Right cardiac atrium (tissue), 5 donors: ENCODE data around the gene ANO10. TPM values are rescaled to one million over a fixed set of nuclear protein-coding genes. Genes with fewer than 3 reads are reported as not detected.
A peak's percentile ranks its signal among the peaks of the same experiment; 100 is the strongest.

Experiments used
- ATAC-seq, 2 donors: fragments of 200-7000 bp; cut with Tn5 transposase; one replicate each; pipeline versions ENCODE4 v1.8.0 to v1.9.1; 2020; ENCODE audit warnings: moderate library complexity in 2 of 2, mild to moderate bottlenecking in 1 of 2
- DNase-seq, 3 donors: peaks; one replicate each; pipeline ENCODE4 v3.0.0-alpha.2; 2020
- H3K27ac ChIP-seq: one replicate; pipeline ENCODE4 v1.5.1; 2013; ENCODE audit warnings: mild to moderate bottlenecking, low read length, control low read depth, moderate library complexity
- H3K27me3 ChIP-seq: one replicate; pipeline ENCODE4 v1.6.1; 2013; ENCODE audit not compliant: control insufficient read depth, insufficient read depth
- H3K4me1 ChIP-seq: one replicate; pipeline ENCODE4 v1.6.1; 2013; ENCODE audit warnings: low read length; ENCODE audit not compliant: control insufficient read depth, insufficient read depth
- H3K4me3 ChIP-seq: one replicate; pipeline ENCODE4 v1.5.1; 2013; ENCODE audit warnings: low read length, control low read depth
- H3K9me3 ChIP-seq: one replicate; pipeline ENCODE4 v1.6.1; 2013; ENCODE audit warnings: low read length; ENCODE audit not compliant: control insufficient read depth
- WGBS: extraction: QIAGEN DNeasy Blood & Tissue Kit; methylation state at CpG from one replicate; pipeline ENCODE4 v1.1.7; 2013; 5-methylcytosine and 5-hydroxymethylcytosine counted together
- intact Hi-C, 4 donors: fragments of 100-400 bp; cut with DNase I; formaldehyde crosslinking; loops; one replicate each; pipeline versions ENCODE4 v1.11.0 to v1.14.0; 2022 to 2023
- polyA plus RNA-seq: library from polyadenylated mRNA; stranded (reverse); fragments of 200-250 nt; gene quantifications from one replicate; pipeline ENCODE4 v1.2.3, GENCODE V29; 2013
- total RNA-seq, 4 donors: library from RNA; stranded (reverse); fragmentation: NEBNext Ultra II Directional; extraction: Animal tissue kit (Norgen Biotek cat#: 25700); gene quantifications; one replicate each; pipeline ENCODE4 v1.2.1, GENCODE V29; 2021
- donor health status: healthy with polysubstance abuse.
- donor health status: DM: no; HTN: yes; CAD: no.
- donor health status: DM: no; HTN: no; CAD: no.
- donor health status: DM: no; HTN: yes; CAD: no; lungs with severe emphysema.
- donor health status: DM: yes; HTN: yes; CAD: no.

Gene ANO10
- total and polyA plus RNA-seq, 5 donors: 9.3 to 16.5 (median 15.8) TPM

DNA sequence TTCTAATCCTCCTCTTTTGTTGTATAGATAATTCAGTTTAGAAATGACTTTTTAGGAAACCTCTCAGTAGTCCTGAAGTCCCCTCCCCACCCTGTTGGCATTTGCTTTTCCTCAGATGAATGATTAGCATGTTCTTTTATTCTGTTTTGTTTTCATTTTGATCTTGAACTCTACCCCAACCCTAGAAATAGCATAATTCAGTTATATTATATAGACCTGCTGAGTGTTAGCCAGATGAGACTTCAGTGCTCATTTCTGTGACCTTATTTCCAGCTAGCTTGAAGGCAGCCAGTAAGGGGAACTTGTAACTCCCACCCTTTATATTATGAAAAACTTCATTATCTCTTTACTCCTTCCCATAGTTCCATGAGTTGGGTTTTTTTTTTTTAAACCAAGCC, 294.2 kb downstream of the ANO10 start:
- DNase-seq (no peak), ATAC-seq (peak in 1 of 2 donors; percentile 9)
- intact Hi-C loops: no loop called here
- Histone ChIP-seq H3K4me1 (peaks cover 9% of the 10 kb centered on the region), H3K27me3 (no peaks in the 10 kb centered on the region), H3K27ac (no peak overlapping the region), H3K4me3 (no peak overlapping the region), H3K9me3 (no peaks in the 10 kb centered on the region)

GRCh38 chr3:43326891-43327581, 294.8 kb downstream of the ANO10 start:
- ATAC-seq: peak; percentile 70 to 72
- intact Hi-C loops: no loop called here
- H3K4me1 ChIP-seq: peaks cover 9% of the 10 kb centered on the region
- H3K27me3 ChIP-seq: no peaks in the 10 kb centered on the region
- DNase-seq: no peak
- 23% methylated on average over 3 of the region's 3 CpGs for WGBS
- H3K4me3 ChIP-seq: no peak overlapping the region
- H3K9me3 ChIP-seq: no peaks in the 10 kb centered on the region
- H3K27ac ChIP-seq: no peak overlapping the region

DNA sequence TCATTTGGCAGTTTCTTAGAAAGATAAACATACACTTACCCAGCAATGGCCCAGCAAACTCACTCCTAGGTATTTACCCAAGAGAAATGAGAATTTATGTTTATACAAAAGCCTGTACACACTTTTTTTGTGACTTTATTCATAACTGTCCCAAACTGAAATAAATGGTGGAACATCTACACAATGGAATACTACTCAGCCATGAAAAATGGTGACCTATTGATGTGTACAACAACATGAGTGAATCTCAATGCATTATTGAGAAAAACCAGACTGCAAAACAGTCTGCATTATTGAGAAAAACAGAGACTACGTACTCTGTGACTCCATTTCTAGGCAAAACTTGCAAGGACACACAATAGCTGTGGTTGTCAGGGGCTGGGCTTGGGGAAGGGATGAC, 298.3 kb downstream of the ANO10 start:
- WGBS: 99% methylated on average over 1 of the region's 1 CpG
- Histone ChIP-seq H3K4me3 (no peak overlapping the region), H3K27ac (no peak overlapping the region), H3K9me3 (no peaks in the 10 kb centered on the region), H3K4me1 (peaks cover 12% of the 10 kb centered on the region), H3K27me3 (no peaks in the 10 kb centered on the region)
- DNase-seq (no peak), ATAC-seq (no peak)
- intact Hi-C loops: no loop called here

DNA sequence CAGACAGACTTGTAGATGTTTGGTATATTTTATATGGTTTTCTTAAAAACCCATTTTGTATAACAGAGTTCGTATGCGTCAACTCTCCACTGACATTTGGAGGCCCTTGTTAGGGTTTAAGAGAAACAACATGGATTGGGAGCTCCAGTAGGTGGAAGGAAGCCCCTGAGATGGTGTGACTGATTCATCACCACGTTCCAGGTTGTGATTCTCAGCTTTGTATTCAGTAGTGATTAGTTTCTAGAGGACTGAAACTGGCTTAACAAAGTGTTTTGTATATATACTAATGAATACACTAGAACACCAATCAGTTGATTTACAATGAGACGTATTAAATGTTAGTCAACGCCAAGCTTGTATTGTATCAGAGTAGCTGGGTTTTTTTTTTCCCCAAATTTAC, 301.5 kb downstream of the ANO10 start:
- no peak for DNase-seq
- peaks cover 9% of the 10 kb centered on the region for H3K4me1 ChIP-seq
- intact Hi-C loops: no loop called here
- H3K27me3 ChIP-seq: no peaks in the 10 kb centered on the region
- H3K4me3 ChIP-seq: no peak overlapping the region
- WGBS: 91% methylated on average over 5 of the region's 5 CpGs
- ATAC-seq: no peak
- H3K27ac ChIP-seq: no peak overlapping the region
- no peaks in the 10 kb centered on the region for H3K9me3 ChIP-seq

- no peak for ATAC-seq
- Histone ChIP-seq H3K9me3 (no peaks in the 10 kb centered on the region), H3K4me3 (no peak overlapping the region), H3K27ac (no peak overlapping the region), H3K4me1 (peaks cover 9% of the 10 kb centered on the region), H3K27me3 (no peaks in the 10 kb centered on the region)
- WGBS: 86% methylated on average over 3 of the region's 3 CpGs
- DNase-seq: no peak
- intact Hi-C loops: no loop called here
Measured at GRCh38 chr3:43319794-43320193, 302.0 kb downstream of the ANO10 start.

DNA sequence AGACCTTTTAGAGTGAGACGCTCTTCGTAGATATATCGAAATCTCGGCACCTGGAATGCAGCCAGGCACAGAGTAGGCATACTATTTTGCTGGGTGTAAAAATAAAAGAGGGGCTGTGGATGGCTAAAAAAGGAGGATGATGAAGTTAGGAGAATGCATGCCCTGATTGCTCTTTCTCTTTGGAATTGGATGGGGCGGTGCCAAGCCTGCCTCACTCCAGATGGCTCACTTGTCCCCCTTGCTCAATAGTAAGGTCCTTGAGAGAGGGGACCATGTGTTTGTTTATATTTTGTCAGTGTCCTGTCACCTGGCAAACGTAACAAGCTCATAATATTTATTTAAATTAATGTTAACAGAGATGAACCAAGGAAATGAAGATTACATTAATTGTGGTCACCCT, 302.4 kb downstream of the ANO10 start:
- 84% methylated on average over 6 of the region's 6 CpGs for WGBS
- Histone ChIP-seq H3K27me3 (no peaks in the 10 kb centered on the region), H3K4me3 (no peak overlapping the region), H3K27ac (no peak overlapping the region), H3K9me3 (no peaks in the 10 kb centered on the region), H3K4me1 (peaks cover 9% of the 10 kb centered on the region)
- ATAC-seq (no peak), DNase-seq (peak in 1 of 3 donors; percentile 18)
- intact Hi-C loops: no loop called here

DNA sequence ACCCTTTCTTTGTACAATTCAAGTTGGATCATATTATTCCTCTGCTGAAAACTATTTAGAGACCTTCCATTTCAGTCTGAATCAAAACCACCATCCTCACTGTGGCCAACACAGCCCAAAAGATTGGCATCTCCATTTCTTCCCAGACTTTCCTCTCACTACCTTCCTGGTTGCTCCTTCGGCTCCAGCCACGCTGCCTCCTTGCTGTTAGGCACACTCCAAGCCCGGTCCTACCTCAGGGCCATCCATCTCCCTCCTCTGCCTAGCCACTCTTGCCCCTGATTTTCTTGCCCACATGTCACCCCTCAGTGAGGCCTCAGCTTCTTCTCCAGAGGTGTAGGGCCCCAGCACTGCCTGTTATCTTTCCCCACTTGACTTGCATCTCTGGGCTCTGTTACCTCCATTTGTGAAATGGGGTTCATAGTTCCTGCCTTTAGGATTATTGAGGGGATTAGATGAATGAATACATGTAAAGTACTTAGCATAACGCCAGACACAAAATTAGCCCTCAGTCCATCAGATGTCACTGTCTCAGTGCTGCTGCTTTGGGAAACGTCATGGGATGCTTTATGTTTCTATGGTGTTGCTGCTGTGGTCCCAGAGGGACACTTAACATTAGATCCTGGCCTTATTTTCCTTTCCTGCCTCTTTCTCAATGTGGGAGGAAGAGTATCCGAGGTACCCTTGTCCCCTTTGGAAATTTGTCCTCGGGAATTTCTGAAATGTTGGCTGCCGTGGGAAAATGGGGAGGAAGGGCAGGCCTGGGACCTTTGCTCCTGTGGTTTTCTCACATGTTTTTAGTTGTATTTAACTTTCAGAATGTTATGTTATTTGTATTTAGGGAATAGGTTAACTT, 304.1 kb downstream of the ANO10 start:
- no peak for DNase-seq
- ATAC-seq: peak; percentile 40 to 67
- H3K4me1 ChIP-seq: peaks cover 9% of the 10 kb centered on the region
- H3K27ac ChIP-seq: peak overlapping the region; percentile 37
- 48% methylated on average over 8 of the region's 8 CpGs for WGBS
- no peaks in the 10 kb centered on the region for H3K9me3 ChIP-seq
- H3K4me3 ChIP-seq: no peak overlapping the region
- intact Hi-C loops: no loop called here
- H3K27me3 ChIP-seq: no peaks in the 10 kb centered on the region

DNA sequence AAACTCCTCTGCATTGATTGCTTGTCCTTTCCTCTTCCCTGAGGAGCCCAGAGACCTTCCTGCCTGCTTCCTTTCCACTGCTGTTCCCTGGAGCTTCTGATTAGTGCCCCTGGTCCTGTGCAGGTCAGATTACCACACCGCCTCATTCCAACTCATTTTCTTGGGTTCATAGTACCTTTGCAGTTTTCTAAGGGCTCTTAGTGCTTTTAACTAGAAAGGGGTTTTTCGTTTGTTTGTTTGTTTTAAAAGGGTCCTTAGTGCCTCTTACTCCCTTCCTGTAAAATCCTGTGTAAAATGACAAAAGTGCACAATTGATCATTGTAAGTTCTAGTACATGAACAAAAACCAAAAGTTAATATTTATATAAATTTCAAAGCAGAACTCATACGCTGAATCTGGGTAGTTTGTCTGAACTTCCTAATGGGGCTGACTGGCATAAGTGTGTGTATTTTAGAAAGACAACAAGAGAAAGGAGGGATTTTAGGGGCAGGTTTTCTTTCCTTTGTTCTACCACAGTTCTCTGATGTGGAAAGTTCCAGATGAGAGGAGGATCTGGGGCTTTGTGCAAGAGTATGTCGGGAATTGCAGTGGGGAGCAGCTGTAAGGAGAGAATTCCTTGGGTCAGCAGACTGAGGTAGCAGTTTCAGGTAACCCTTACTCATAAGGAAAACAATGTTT, 304.9 kb downstream of the ANO10 start:
- intact Hi-C loops: no loop called here
- Histone ChIP-seq H3K4me1 (peaks cover 9% of the 10 kb centered on the region), H3K27me3 (no peaks in the 10 kb centered on the region), H3K9me3 (no peaks in the 10 kb centered on the region), H3K4me3 (no peak overlapping the region), H3K27ac (no peak overlapping the region)
- ATAC-seq: peak; percentile 45 to 53
- WGBS: 69% methylated on average over 4 of the region's 4 CpGs
- no peak for DNase-seq

Other genes with a start within 250 kb of the ANO10 start
- gene ABHD5, start 68.9 kb upstream of the ANO10 start, total RNA-seq: 10 to 100 TPM; 18.2 to 23.5 (median 21.2) TPM
- gene ABHD5, start 68.9 kb upstream of the ANO10 start, polyA plus RNA-seq: 11.2 TPM